Chondrocyte (in vitro differentiated cells): Measurements from ENCODE around the gene DYNLL2. TPM values are rescaled to one million over a fixed set of nuclear protein-coding genes. Genes with fewer than 3 reads are reported as not detected.

Experiments
- DNase-seq: peaks from one replicate; pipeline ENCODE4 v3.0.0; 2021; ENCODE audit warnings: mixed read lengths, low spot score
- H3K27ac Mint-ChIP-seq: one replicate; pipeline ENCODE4 v1.8.0; 2021; ENCODE audit warnings: mild to moderate bottlenecking, moderate library complexity, mixed read lengths; ENCODE audit not compliant: unreplicated experiment
- H3K27me3 Mint-ChIP-seq: 2 replicates; pipeline ENCODE4 v1.8.0; 2021; ENCODE audit warnings: low read depth, mixed read lengths
- H3K36me3 Mint-ChIP-seq: 2 replicates; pipeline ENCODE4 v1.8.0; 2021; ENCODE audit warnings: low read depth, mixed read lengths
- H3K4me1 Mint-ChIP-seq: 2 replicates; pipeline ENCODE4 v1.8.0; 2021; ENCODE audit warnings: low read depth, mild to moderate bottlenecking, mixed read lengths
- H3K4me3 Mint-ChIP-seq: one replicate; pipeline ENCODE4 v1.8.0; 2021; ENCODE audit warnings: mild to moderate bottlenecking, moderate library complexity, mixed read lengths; ENCODE audit not compliant: unreplicated experiment
- H3K9me3 Mint-ChIP-seq: 2 replicates; pipeline ENCODE4 v1.8.0; 2021; ENCODE audit warnings: low read depth, mixed read lengths
- CTCF ChIP-seq: fragments of 200-600 bp; sonication (generic); IDR thresholded peaks from 2 replicates; pipeline ENCODE4 v1.5.0; 2021; ENCODE audit warnings: antibody characterized with exemption, mild to moderate bottlenecking, moderate library complexity
- total RNA-seq: library from RNA; stranded (reverse); gene quantifications from 3 replicates; pipeline ENCODE4 v1.2.1, GENCODE V29; 2021

Gene DYNLL2
- total RNA-seq, 1 donor from 2014 or later, result 15.7 TPM

- no peak for DNase-seq
- TF ChIP-seq CTCF, result no peak
These were observed 3.8 kb upstream of the DYNLL2 start for GRCh38 chr17:58079300-58080033.

DNA sequence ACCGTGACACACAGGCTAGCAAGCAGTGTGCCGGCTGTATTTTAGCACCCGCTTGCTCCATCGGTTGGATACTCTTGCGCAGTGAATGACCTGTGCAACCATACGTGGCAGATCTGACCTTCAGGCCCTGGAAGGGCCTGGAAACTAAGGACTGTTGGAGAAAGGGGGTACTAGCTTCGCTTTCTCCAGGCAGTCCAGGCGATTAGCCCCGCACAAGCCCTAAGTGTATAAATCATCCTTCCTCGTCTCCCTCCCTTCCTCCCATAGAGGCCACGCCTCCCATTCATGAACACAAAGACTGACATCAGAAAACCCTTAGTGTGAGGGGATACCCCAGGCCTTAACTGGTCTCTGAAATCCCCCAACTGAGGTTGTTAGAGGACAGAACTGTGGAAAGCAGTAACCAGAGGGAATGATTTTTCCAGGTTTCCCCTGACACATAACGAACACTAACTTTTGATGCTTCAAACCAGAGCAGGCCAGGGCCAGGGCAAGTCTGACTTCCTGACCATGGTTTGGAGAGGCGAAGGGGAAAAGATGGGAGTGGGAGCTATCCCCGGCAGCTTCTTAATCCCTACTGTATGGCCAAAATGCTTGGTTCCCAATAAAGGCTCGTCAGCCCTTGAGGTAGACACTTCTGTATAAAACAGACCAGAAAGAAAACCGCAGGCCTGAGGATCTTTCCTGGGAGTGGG, 1.4 kb upstream of the DYNLL2 start:
- DNase-seq, result no peak
- Mint-ChIP-seq H3K4me3 (no peak overlapping the region), H3K9me3 (no peaks in the 10 kb centered on the region), H3K27me3 (peaks cover 28% of the 10 kb centered on the region), H3K4me1 (peaks cover 18% of the 10 kb centered on the region), H3K27ac (no peak overlapping the region), H3K36me3 (peaks cover under 1% of the 10 kb centered on the region)
- no peak for TF ChIP-seq CTCF

More at GRCh38 chr17:58079300-58080033, 3.8 kb upstream of the DYNLL2 start:
- H3K4me1 Mint-ChIP-seq, result peaks cover under 1% of the 10 kb centered on the region
- H3K27ac Mint-ChIP-seq, result peak overlapping the region; percentile 9
- no peak overlapping the region for H3K4me3 Mint-ChIP-seq
- peaks cover 42% of the 10 kb centered on the region for H3K27me3 Mint-ChIP-seq
- peaks cover 4% of the 10 kb centered on the region for H3K9me3 Mint-ChIP-seq
- H3K36me3 Mint-ChIP-seq, result peaks cover 1% of the 10 kb centered on the region

DNA sequence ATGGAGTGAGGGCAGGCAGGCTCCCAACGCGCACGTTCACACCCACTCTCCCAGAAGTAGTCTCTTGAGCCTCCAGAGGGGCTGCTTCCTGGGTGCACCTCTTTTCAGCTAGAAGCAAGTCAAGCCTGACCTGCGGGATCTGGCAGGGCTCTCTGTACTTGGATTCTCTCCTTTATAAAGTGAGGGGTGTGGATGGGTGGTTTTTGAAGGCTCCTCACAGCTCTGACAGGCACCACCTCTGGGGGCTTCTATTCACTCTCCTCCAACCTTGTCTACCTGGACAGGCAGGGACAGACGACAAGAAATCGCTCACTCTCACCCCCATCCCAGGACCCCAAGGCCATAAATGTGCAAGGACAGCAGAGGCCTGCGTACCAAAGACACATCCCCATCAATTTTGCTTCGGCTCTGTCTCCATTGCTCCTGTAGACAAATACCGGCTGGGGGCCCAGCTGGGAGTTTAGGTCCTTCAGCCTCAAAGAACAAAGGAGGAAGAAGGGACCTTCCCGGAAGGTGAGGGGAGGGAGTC, 814 bp upstream of the DYNLL2 start:
- TF ChIP-seq CTCF, result no peak
- Mint-ChIP-seq H3K9me3 (no peaks in the 10 kb centered on the region), H3K27ac (no peak overlapping the region), H3K4me3 (peak overlapping the region; percentile 19), H3K4me1 (peaks cover 18% of the 10 kb centered on the region), H3K36me3 (peaks cover 4% of the 10 kb centered on the region), H3K27me3 (peaks cover 22% of the 10 kb centered on the region)
- no peak for DNase-seq

DNA sequence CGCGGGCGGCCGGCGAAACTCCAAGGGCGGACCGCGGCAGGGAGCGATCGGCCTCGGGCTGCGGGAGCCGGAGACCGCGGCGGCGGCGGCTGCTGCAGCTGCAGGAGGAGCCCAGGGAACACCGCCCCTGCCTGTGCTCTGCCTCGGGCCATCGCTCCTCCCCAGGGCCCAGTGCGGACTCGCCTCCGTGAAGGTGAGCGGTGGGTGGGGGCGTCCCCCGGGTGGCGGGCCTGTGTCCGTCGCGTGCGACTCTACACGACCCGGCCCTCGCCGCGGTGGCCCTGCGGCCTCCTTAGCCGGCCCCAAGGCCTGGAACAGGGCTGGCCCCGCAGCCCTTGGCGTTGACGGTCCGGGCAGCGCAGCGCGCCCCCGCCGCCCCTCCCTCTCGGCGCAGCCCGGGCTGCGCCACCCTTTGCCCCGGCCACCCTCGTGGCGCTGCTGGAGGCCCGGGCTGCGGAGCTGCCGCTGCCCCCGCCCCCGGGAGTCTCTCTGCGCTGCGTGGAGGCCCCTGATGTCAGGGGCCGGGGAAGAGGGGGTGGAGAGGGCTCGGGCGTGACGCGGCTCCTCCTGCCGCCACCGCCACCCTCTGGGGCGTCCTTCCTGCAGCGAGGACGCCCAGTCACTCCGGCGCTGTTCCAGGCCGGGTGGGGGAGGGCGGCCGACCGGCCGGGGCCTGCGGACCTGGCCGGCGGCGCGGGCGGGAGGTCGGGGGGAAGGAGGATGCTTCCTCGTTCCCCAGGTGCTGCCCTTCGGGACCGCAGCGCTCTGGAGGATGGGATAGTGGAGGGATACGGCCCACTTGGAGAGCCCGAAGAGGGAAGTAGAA, 485 bp downstream of the DYNLL2 start:
- Mint-ChIP-seq H3K27me3 (peaks cover 14% of the 10 kb centered on the region), H3K4me3 (peak overlapping the region; percentile 80), H3K36me3 (peaks cover 7% of the 10 kb centered on the region), H3K4me1 (peaks cover 18% of the 10 kb centered on the region), H3K9me3 (no peaks in the 10 kb centered on the region), H3K27ac (no peak overlapping the region)
- TF ChIP-seq CTCF, result no peak
- no peak for DNase-seq
